RWPE2 (cell line): Measurements from ENCODE around the gene PTPMT1.

ENCODE experiments used
- ATAC-seq: fragments of 200-7000 bp; cut with Tn5 transposase; 3 replicates; pipeline ENCODE4 v1.9.1; 2021; ENCODE audit warnings: low read depth
- DNase-seq: peaks from one replicate; pipeline ENCODE4 v3.0.0-alpha.2; 2020; ENCODE audit warnings: low spot score
- H3K27ac ChIP-seq: fragments of 450-650 bp; 2 replicates; pipeline ENCODE4 v1.5.1; 2017; ENCODE audit warnings: mild to moderate bottlenecking; ENCODE audit not compliant: poor library complexity, severe bottlenecking
- H3K27me3 ChIP-seq: fragments of 250-450 bp; sonication (Bioruptor Pico); 2 replicates; pipeline ENCODE4 v1.5.1; 2021; ENCODE audit warnings: mild to moderate bottlenecking, moderate library complexity; ENCODE audit not compliant: insufficient read depth, poor library complexity, severe bottlenecking
- H3K36me3 ChIP-seq: fragments of 250-450 bp; sonication (Bioruptor Pico); 2 replicates; pipeline ENCODE4 v1.5.1; 2020; ENCODE audit warnings: low read depth, mild to moderate bottlenecking, moderate library complexity
- H3K4me1 ChIP-seq: fragments of 250-450 bp; sonication (Bioruptor Pico); 2 replicates; pipeline ENCODE4 v1.5.1; 2021; ENCODE audit warnings: mild to moderate bottlenecking, moderate library complexity; ENCODE audit not compliant: insufficient read depth, poor library complexity, severe bottlenecking
- H3K4me3 ChIP-seq: fragments of 250-450 bp; sonication (Bioruptor Pico); 2 replicates; pipeline ENCODE4 v1.5.1; 2021; ENCODE audit warnings: mild to moderate bottlenecking, moderate library complexity; ENCODE audit not compliant: severe bottlenecking
- H3K9me3 ChIP-seq: fragments of 250-450 bp; sonication (Bioruptor Pico); 2 replicates; pipeline ENCODE4 v1.5.1; 2021; ENCODE audit warnings: mild to moderate bottlenecking, moderate library complexity; ENCODE audit not compliant: severe bottlenecking
- CTCF ChIP-seq: fragments of 450-650 bp; IDR thresholded peaks from one replicate; pipeline ENCODE4 v1.5.1; 2017; ENCODE audit warnings: mild to moderate bottlenecking, moderate library complexity; ENCODE audit not compliant: poor library complexity, severe bottlenecking

PTPMT1 gene

GRCh38 chr11:47550288-47551047, 14.9 kb upstream of the PTPMT1 start:
- ATAC-seq: no peak
- Histone ChIP-seq H3K27me3 (no peaks in the 10 kb centered on the region), H3K27ac (no peak overlapping the region), H3K36me3 (peaks cover 43% of the 10 kb centered on the region), H3K4me3 (peak overlapping the region; percentile 75), H3K9me3 (no peaks in the 10 kb centered on the region), H3K4me1 (peaks cover 30% of the 10 kb centered on the region)
- TF ChIP-seq CTCF: no peak
- DNase-seq: no peak

DNA sequence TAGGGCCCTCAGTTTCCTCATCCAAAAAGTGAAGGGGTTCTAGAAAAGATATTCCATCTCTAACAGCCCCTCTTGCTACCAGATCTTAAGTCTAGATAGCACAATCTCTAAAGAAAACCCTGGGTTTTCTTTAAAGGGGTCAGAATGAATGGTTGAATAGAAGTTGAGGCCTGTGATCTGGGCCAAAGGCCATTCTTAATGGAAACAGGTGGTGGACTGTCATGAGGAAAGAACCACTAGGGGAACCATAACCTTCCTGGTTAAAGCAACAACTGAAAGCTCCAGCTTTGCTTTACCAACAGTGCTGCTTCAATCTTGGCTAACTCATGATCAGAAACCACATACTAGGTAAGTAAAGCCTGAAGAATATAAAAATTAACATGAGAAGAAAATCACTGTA, 14.3 kb upstream of the PTPMT1 start:
- Histone ChIP-seq H3K36me3 (peaks cover 41% of the 10 kb centered on the region), H3K4me1 (peaks cover 30% of the 10 kb centered on the region)
- no peak for DNase-seq

DNA sequence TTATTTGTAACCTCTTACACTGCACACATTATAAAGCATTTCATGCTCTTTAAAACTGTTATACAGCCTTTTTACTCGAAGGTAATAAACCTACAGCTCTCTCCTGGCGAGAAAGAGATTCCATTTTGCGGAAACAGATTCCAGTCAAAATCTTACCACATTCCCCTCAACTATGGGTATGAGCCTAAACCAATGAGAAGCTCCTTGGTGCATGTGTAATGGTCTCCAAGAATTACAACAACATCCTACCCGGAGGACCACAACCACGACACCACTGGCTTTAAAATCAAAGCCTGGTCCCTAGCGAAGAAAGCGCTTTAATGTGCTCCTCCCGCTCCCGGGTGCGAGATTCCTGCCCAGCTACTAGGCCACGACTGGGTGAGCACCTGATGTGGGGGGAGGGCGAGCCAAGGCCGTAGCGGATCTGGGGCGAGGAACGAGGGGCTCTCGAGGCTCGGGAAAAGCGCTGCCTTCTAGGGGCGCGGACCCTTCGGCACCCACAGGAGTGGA, 13.3 kb upstream of the PTPMT1 start:
- Histone ChIP-seq H3K4me1 (peaks cover 28% of the 10 kb centered on the region), H3K9me3 (no peaks in the 10 kb centered on the region), H3K36me3 (peaks cover 34% of the 10 kb centered on the region), H3K4me3 (peak overlapping the region; percentile 75), H3K27ac (peak overlapping the region; percentile 82), H3K27me3 (no peaks in the 10 kb centered on the region)
- peak; percentile 13; the same call in 1 of the 3 replicates for ATAC-seq
- DNase-seq: no peak
- TF ChIP-seq CTCF: no peak

More for the DNA sequence above, 14.3 kb upstream of the PTPMT1 start:
- Histone ChIP-seq H3K27me3 (no peaks in the 10 kb centered on the region), H3K9me3 (no peaks in the 10 kb centered on the region), H3K4me3 (peak overlapping the region; percentile 75), H3K27ac (peak overlapping the region; percentile 82)
- no peak for ATAC-seq
- TF ChIP-seq CTCF: peak; percentile 35

GRCh38 chr11:47552566-47553405, 12.6 kb upstream of the PTPMT1 start, which contains the start of gene CELF1:
Gene CELF1, minus strand, starts transcription at chr11:47553132. Its CDS starts 53,609 bp downstream, at chr11:47499523.
- Histone ChIP-seq H3K27ac (peak within 1 kb of the TSS; percentile 82), H3K36me3 (peaks cover 32% of the 10 kb centered on the region), H3K4me3 (peak within 1 kb of the TSS; percentile 75), H3K27me3 (no peaks in the 10 kb centered on the region), H3K9me3 (no peaks in the 10 kb centered on the region), H3K4me1 (peaks cover 21% of the 10 kb centered on the region)
- peak; percentile 98 for TF ChIP-seq CTCF
- ATAC-seq (peak; percentile 91), DNase-seq (peak; percentile 90)
